NB4 (cell line): ENCODE measurements around the gene MATK.

Experiments used
- DNase-seq: peaks from one replicate; pipeline ENCODE4 v3.0.0; 2010; ENCODE audit warnings: low read depth
- H3K4me3 ChIP-seq: one replicate; pipeline ENCODE4 v1.5.1; 2011; ENCODE audit warnings: mild to moderate bottlenecking, low read depth, low read length, moderate library complexity
- CTCF ChIP-seq: IDR thresholded peaks from one replicate; pipeline ENCODE4 v1.5.1; 2012; ENCODE audit warnings: low read depth, low read length
- MAX ChIP-seq: IDR thresholded peaks from 2 replicates; pipeline ENCODE4 v1.6.1; 2011; ENCODE audit warnings: low read depth, low read length
- MYC ChIP-seq: IDR thresholded peaks from 2 replicates; pipeline ENCODE4 v1.6.1; 2011; ENCODE audit warnings: low read depth, low read length
- POLR2A ChIP-seq: IDR thresholded peaks from 2 replicates; pipeline ENCODE4 v1.6.1; 2011; ENCODE audit warnings: mild to moderate bottlenecking; ENCODE audit not compliant: insufficient read length; ENCODE audit errors: extremely low read depth

The MATK gene

GRCh38 chr19:3782903-3783302 lies 3.3 kb downstream of the MATK start:
- no peak overlapping the region for H3K4me3 ChIP-seq
- DNase-seq: no peak
- TF ChIP-seq CTCF (no peak), MYC (no peak), MAX (no peak), POLR2A (no peak)

GRCh38 chr19:3782330-3782729 lies 3.9 kb downstream of the MATK start:
- no peak overlapping the region for H3K4me3 ChIP-seq
- TF ChIP-seq MYC: no peak
- TF ChIP-seq POLR2A: no peak
- TF ChIP-seq MAX: no peak
- no peak for TF ChIP-seq CTCF
- DNase-seq: no peak

- no peak overlapping the region for H3K4me3 ChIP-seq
- TF ChIP-seq MAX (no peak), POLR2A (no peak), CTCF (no peak), MYC (no peak)
- DNase-seq: no peak
Measured at GRCh38 chr19:3781603-3782002, 4.6 kb downstream of the MATK start.

- TF ChIP-seq MYC (no peak), MAX (no peak), POLR2A (no peak), CTCF (no peak)
- no peak for DNase-seq
- no peak overlapping the region for H3K4me3 ChIP-seq
Measured at GRCh38 chr19:3780786-3781304, 5.3 kb downstream of the MATK start.

GRCh38 chr19:3778899-3779723 lies 7.1 kb downstream of the MATK start:
- no peak for DNase-seq
- TF ChIP-seq MYC (no peak), POLR2A (no peak), MAX (no peak), CTCF (no peak)
- no peak overlapping the region for H3K4me3 ChIP-seq
